Body of pancreas (tissue), 4 donors: ENCODE results near the gene ERCC2. TPM values are rescaled to one million over a fixed set of nuclear protein-coding genes. Genes with fewer than 3 reads are reported as not detected.

Experiments used
- ATAC-seq: fragments of 150-250 bp; one replicate; pipeline ENCODE4 v1.9.1; 2016
- DNase-seq, 4 donors: peaks; one replicate each; pipeline ENCODE4 v3.0.0-alpha.2; 2019
- H3K27ac ChIP-seq, 4 donors: fragments of 200-600 bp; sonication (generic); 1 replicate in 3 of 4; 2 replicates in 1 of 4; pipeline versions ENCODE4 v1.5.1 to v1.6.1; 2016 to 2019; ENCODE audit warnings: mild to moderate bottlenecking in 1 of 4, mixed read lengths in 1 of 4, moderate library complexity in 1 of 4
- H3K27me3 ChIP-seq, 2 donors: fragments of 200-600 bp; sonication (generic); one replicate each; pipeline ENCODE4 v1.6.0; 2016; ENCODE audit warnings: mild to moderate bottlenecking in 1 of 2
- H3K36me3 ChIP-seq, 2 donors: fragments of 200-600 bp; sonication (generic); replicated peaks in 1 of 2; 2 replicates each; pipeline ENCODE4 v1.5.1; 2016; ENCODE audit warnings: low read depth in 2 of 2; ENCODE audit not compliant: insufficient read depth in 1 of 2
- H3K4me1 ChIP-seq: fragments of 200-600 bp; sonication (generic); one replicate; pipeline ENCODE4 v1.6.0; 2016
- H3K4me3 ChIP-seq, 2 donors: fragments of 200-600 bp; sonication (generic); 1 replicate in 1 of 2; 2 replicates in 1 of 2; pipeline ENCODE4 v1.5.1; 2016 to 2019
- H3K9me3 ChIP-seq, 3 donors: fragments of 200-600 bp; sonication (generic); 1 replicate in 2 of 3; 2 replicates in 1 of 3; pipeline ENCODE4 v1.5.1; 2016
- CTCF ChIP-seq, 7 experiments: fragments of 450-650 bp in 4 of 7; fragments of 200-600 bp in 3 of 7; sonication (generic) in 3 of 7; IDR thresholded peaks; one replicate each; pipeline ENCODE4 v1.5.1; 2016 to 2019; ENCODE audit warnings: antibody characterized with exemption in 7 of 7
- POLR2A ChIP-seq, 3 donors: fragments of 450-650 bp; IDR thresholded peaks; one replicate each; pipeline ENCODE4 v1.6.1; 2016; ENCODE audit warnings: antibody characterized with exemption in 3 of 3, mild to moderate bottlenecking in 2 of 3
- WGBS, 2 donors: methylation state at CpG; one replicate each; pipeline ENCODE4 v1.1.5; 2017; 5-methylcytosine and 5-hydroxymethylcytosine counted together
- intact Hi-C: fragments of 100-400 bp; cut with DNase I; formaldehyde crosslinking; loops from one replicate; pipeline ENCODE4 v1.15.1; 2023
- total RNA-seq, 2 donors: library from RNA; depleted of rRNA; stranded (reverse); fragments of >200 nt; gene quantifications; one replicate each; pipeline ENCODE4 v1.1.0, GENCODE V29; 2016

Gene ERCC2
- total RNA-seq, 2 donors from 2014 or later: 7.8 to 29.3 TPM

GRCh38 chr19:45324349-45324907 is 45.9 kb downstream of the ERCC2 start:
- intact Hi-C loops: no loop called here

GRCh38 chr19:45323671-45324081 is 46.7 kb downstream of the ERCC2 start:
- intact Hi-C loops: no loop called here
- peaks cover 17% of the 10 kb centered on the region for H3K4me1 ChIP-seq
- TF ChIP-seq CTCF (IDR thresholded peaks at IDR 0.05): no peak
- no peak for TF ChIP-seq POLR2A (IDR thresholded peaks at IDR 0.05)
- WGBS, 2 donors: 1 to 4% methylated on average over 17 to 30 of the region's 30 CpGs
- no peaks in the 10 kb centered on the region for H3K36me3 ChIP-seq
- no peak for DNase-seq
- no peak for ATAC-seq
- no peaks in the 10 kb centered on the region for H3K9me3 ChIP-seq
- no peak overlapping the region for H3K27ac ChIP-seq
- no peaks in the 10 kb centered on the region for H3K27me3 ChIP-seq
- no peak overlapping the region for H3K4me3 ChIP-seq

More at GRCh38 chr19:45324349-45324907, 45.9 kb downstream of the ERCC2 start:
- ATAC-seq (no peak), DNase-seq (no peak)
- 65 to 70% methylated on average over 11 of the region's 11 CpGs for WGBS, 2 donors
- Histone ChIP-seq H3K4me1 (peaks cover 17% of the 10 kb centered on the region), H3K27ac (no peak overlapping the region), H3K27me3 (no peaks in the 10 kb centered on the region), H3K4me3 (no peak overlapping the region), H3K36me3 (no peaks in the 10 kb centered on the region), H3K9me3 (no peaks in the 10 kb centered on the region)
- TF ChIP-seq POLR2A (IDR thresholded peaks at IDR 0.05) (no peak), CTCF (IDR thresholded peaks at IDR 0.05) (no peak)

GRCh38 chr19:45322744-45323281 is 47.6 kb downstream of the ERCC2 start, which contains the start of gene CKM:
TSS of gene CKM (minus strand) at chr19:45322875. CDS start at chr19:45319713, 3,162 bp downstream.
- WGBS, 2 donors: 66% methylated on average over 11 of the region's 15 CpGs; no CpG with 5 or more reads in 1 of the 2 donors
- Histone ChIP-seq H3K27me3 (no peaks in the 10 kb centered on the region), H3K4me1 (peaks cover 17% of the 10 kb centered on the region), H3K9me3 (no peaks in the 10 kb centered on the region), H3K36me3 (no peaks in the 10 kb centered on the region), H3K4me3 (no peak within 1 kb of the TSS), H3K27ac (no peak within 1 kb of the TSS)
- TF ChIP-seq POLR2A (IDR thresholded peaks at IDR 0.05) (no peak), CTCF (IDR thresholded peaks at IDR 0.05) (no peak)
- no peak for ATAC-seq
- intact Hi-C loops: no loop called here
- no peak for DNase-seq

GRCh38 chr19:45322311-45322710 is 48.1 kb downstream of the ERCC2 start:
- no peaks in the 10 kb centered on the region for H3K27me3 ChIP-seq
- no peaks in the 10 kb centered on the region for H3K36me3 ChIP-seq
- no peak overlapping the region for H3K27ac ChIP-seq
- no peak for ATAC-seq
- intact Hi-C loops: no loop called here
- 69 to 71% methylated on average over 6 to 11 of the region's 11 CpGs for WGBS, 2 donors
- H3K4me1 ChIP-seq: peaks cover 17% of the 10 kb centered on the region
- no peak overlapping the region for H3K4me3 ChIP-seq
- no peaks in the 10 kb centered on the region for H3K9me3 ChIP-seq
- TF ChIP-seq POLR2A (IDR thresholded peaks at IDR 0.05): no peak
- TF ChIP-seq CTCF (IDR thresholded peaks at IDR 0.05): no peak
- no peak for DNase-seq

- Histone ChIP-seq H3K27ac (no peak overlapping the region), H3K27me3 (no peaks in the 10 kb centered on the region), H3K9me3 (no peaks in the 10 kb centered on the region), H3K36me3 (no peaks in the 10 kb centered on the region), H3K4me1 (peaks cover 17% of the 10 kb centered on the region), H3K4me3 (no peak overlapping the region)
- intact Hi-C loops: no loop called here
- no peak for TF ChIP-seq POLR2A (IDR thresholded peaks at IDR 0.05)
- no peak for TF ChIP-seq CTCF (IDR thresholded peaks at IDR 0.05)
- 19 to 49% methylated on average over 3 to 6 of the region's 7 CpGs for WGBS, 2 donors
- DNase-seq: no peak
- ATAC-seq: no peak
Observed at GRCh38 chr19:45321848-45322247, 48.5 kb downstream of the ERCC2 start.
